ENCODE results near the gene TRIM72.

DNA sequence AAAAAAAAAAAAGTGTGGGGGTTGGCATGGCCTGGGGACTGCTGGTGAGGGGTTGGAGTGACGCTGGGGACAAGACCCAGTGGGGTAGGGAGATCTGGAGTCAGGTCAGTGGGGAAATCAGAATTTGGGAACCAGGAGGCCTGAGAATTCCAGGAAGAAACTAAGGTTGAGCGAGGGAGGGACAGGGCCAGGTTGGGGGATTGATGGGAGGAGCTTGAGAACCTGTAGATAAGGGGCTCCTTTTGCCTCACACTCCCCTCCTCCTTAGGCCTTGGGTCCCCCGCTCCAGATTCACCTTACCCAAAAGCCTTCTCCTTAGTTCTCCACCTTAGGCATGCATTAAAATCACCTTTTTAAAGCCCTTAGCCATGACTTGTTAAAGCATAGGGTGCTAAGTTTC is 11.3 kb downstream of the TRIM72 start:
- TF ChIP-seq CTCF (optimal IDR thresholded peaks at IDR 0.05 in 1 of 3, IDR thresholded peaks at IDR 0.05 in 1 of 3, conservative IDR thresholded peaks at IDR 0.05 in 1 of 3; ENCODE audit: extremely low read depth in 1 of 3, insufficient read depth in 2 of 3, low read length in 3 of 3) (no peak), EZH2 (IDR thresholded peaks at IDR 0.05; ENCODE audit: low read length) (no peak)
